HG02870 (cell line): Measurements from ENCODE around the gene EPHB2.

Experiments
- ATAC-seq: cut with Tn5 transposase; IDR thresholded peaks from one replicate; pipeline ENCODE4 v1.9.1; 2021; ENCODE audit warnings: mild to moderate bottlenecking, moderate library complexity; ENCODE audit not compliant: unreplicated experiment

Gene EPHB2

GRCh38 chr1:22908880-22909426 lies 198.3 kb downstream of the EPHB2 start:
- no peak for ATAC-seq

GRCh38 chr1:22910286-22910685 lies 199.6 kb downstream of the EPHB2 start:
- ATAC-seq = no peak

- no peak for ATAC-seq
These were observed 200.5 kb downstream of the EPHB2 start for GRCh38 chr1:22910986-22911651.

- no peak for ATAC-seq
These were observed 201.7 kb downstream of the EPHB2 start for GRCh38 chr1:22912311-22912710.

GRCh38 chr1:22913421-22914141 lies 202.9 kb downstream of the EPHB2 start:
- ATAC-seq = no peak

- no peak for ATAC-seq
These were observed 203.5 kb downstream of the EPHB2 start for GRCh38 chr1:22914156-22914555.

- ATAC-seq = no peak
These were observed 204.1 kb downstream of the EPHB2 start for GRCh38 chr1:22914633-22915217.

- no peak for ATAC-seq
These were observed 204.6 kb downstream of the EPHB2 start for GRCh38 chr1:22915231-22915630.

- no peak for ATAC-seq
These were observed 205.3 kb downstream of the EPHB2 start for GRCh38 chr1:22915816-22916470.

GRCh38 chr1:22916471-22916820 lies 205.8 kb downstream of the EPHB2 start:
- ATAC-seq = no peak

GRCh38 chr1:22917989-22918388 lies 207.3 kb downstream of the EPHB2 start:
- no peak for ATAC-seq

GRCh38 chr1:22918644-22919043 lies 208.0 kb downstream of the EPHB2 start:
- no peak for ATAC-seq

- no peak for ATAC-seq
These were observed 208.8 kb downstream of the EPHB2 start for GRCh38 chr1:22919341-22920025.

- ATAC-seq = no peak
These were observed 209.5 kb downstream of the EPHB2 start for GRCh38 chr1:22920026-22920733.

GRCh38 chr1:22920734-22921451 lies 210.3 kb downstream of the EPHB2 start:
- ATAC-seq = no peak

GRCh38 chr1:22921452-22922126 lies 210.9 kb downstream of the EPHB2 start:
- no peak for ATAC-seq

GRCh38 chr1:22922640-22923039 lies 212.0 kb downstream of the EPHB2 start:
- no peak for ATAC-seq

- no peak for ATAC-seq
These were observed 214.5 kb downstream of the EPHB2 start for GRCh38 chr1:22925111-22925510.
